ENCODE results near the gene MGP.

Gene MGP

GRCh38 chr12:14885718-14886221, at the start of gene MGP:
MGP (minus strand) TSS chr12:14885854; CDS start chr12:14885791, 63 bp downstream.
- H3K27ac ChIP-seq = no peak within 1 kb of the TSS

GRCh38 chr12:14935031-14935430, 49.4 kb upstream of the MGP start:
- H3K27ac ChIP-seq = no peak overlapping the region
- no peak for TF ChIP-seq ZFX (IDR thresholded peaks at IDR 0.05)
- no peak for TF ChIP-seq CTCF (conservative IDR thresholded peaks at IDR 0.05)

More at GRCh38 chr12:14885718-14886221, at the start of gene MGP:
- TF ChIP-seq ZFX (IDR thresholded peaks at IDR 0.05) (no peak), CTCF (conservative IDR thresholded peaks at IDR 0.05) (no peak)

- H3K27ac ChIP-seq = no peak overlapping the region
Measured at GRCh38 chr12:14934511-14934910, 48.9 kb upstream of the MGP start.

GRCh38 chr12:14931791-14932560, 46.3 kb upstream of the MGP start:
- H3K27ac ChIP-seq = no peak overlapping the region
- TF ChIP-seq CTCF (conservative IDR thresholded peaks at IDR 0.05) (no peak), ZFX (IDR thresholded peaks at IDR 0.05) (no peak)

More at GRCh38 chr12:14934511-14934910, 48.9 kb upstream of the MGP start:
- TF ChIP-seq ZFX (IDR thresholded peaks at IDR 0.05) (no peak), CTCF (conservative IDR thresholded peaks at IDR 0.05) (no peak)

GRCh38 chr12:14931359-14931758, 45.7 kb upstream of the MGP start:
- no peak overlapping the region for H3K27ac ChIP-seq
- no peak for TF ChIP-seq CTCF (conservative IDR thresholded peaks at IDR 0.05)
- no peak for TF ChIP-seq ZFX (IDR thresholded peaks at IDR 0.05)

- H3K27ac ChIP-seq = no peak overlapping the region
- TF ChIP-seq CTCF (conservative IDR thresholded peaks at IDR 0.05) (no peak), ZFX (IDR thresholded peaks at IDR 0.05) (no peak)
Measured at GRCh38 chr12:14930299-14930698, 44.6 kb upstream of the MGP start.

- H3K27ac ChIP-seq = no peak overlapping the region
- TF ChIP-seq CTCF (conservative IDR thresholded peaks at IDR 0.05) = no peak
- no peak for TF ChIP-seq ZFX (IDR thresholded peaks at IDR 0.05)
Measured at GRCh38 chr12:14928931-14929330, 43.3 kb upstream of the MGP start.

Data from C4-2B (cell line).